H1 (cell line): Measurements from ENCODE around the gene SRPK3.

Source experiments
- CTCF ChIP-seq, 3 experiments: IDR thresholded peaks; 1 replicate in 2 of 3; 2 replicates in 1 of 3; pipeline versions ENCODE4 v1.5.1 to v1.6.1; 2011; ENCODE audit warnings: low read length in 3 of 3, mild to moderate bottlenecking in 3 of 3, inconsistent platforms in 2 of 3, low read depth in 1 of 3, moderate library complexity in 1 of 3; ENCODE audit not compliant: insufficient read depth in 1 of 3; ENCODE audit errors: control extremely low read depth in 1 of 3
- EZH2 ChIP-seq: fragments of 200-600 bp; sonication (generic); IDR thresholded peaks from 2 replicates; pipeline ENCODE4 v1.7.1; 2012; ENCODE audit warnings: low read depth, mild to moderate bottlenecking, moderate library complexity, low read length, inconsistent platforms; ENCODE audit not compliant: severe bottlenecking
- HDAC2 ChIP-seq, 2 experiments: fragments of 300-600 bp in 1 of 2; sonication (generic) in 1 of 2; IDR thresholded peaks; 2 replicates each; pipeline ENCODE4 v1.6.1; 2011 to 2012; ENCODE audit warnings: low read depth in 2 of 2, low read length in 2 of 2, mild to moderate bottlenecking in 2 of 2, moderate library complexity in 2 of 2, borderline replicate concordance in 1 of 2, inconsistent platforms in 1 of 2

GRCh38 chrX:153769158-153769864 lies 11.5 kb upstream of the SRPK3 start:
- no peak for TF ChIP-seq HDAC2 (IDR thresholded peaks at IDR 0.05; ENCODE audit: borderline replicate concordance in 1 of 2, low read depth in 2 of 2, low read length in 2 of 2)
- no peak for TF ChIP-seq CTCF (IDR thresholded peaks at IDR 0.05; ENCODE audit: control extremely low read depth in 1 of 3, insufficient read depth in 1 of 3, low read depth in 1 of 3, low read length in 3 of 3)
- TF ChIP-seq EZH2, result no peak
